Small intestine (tissue), 7 donors: ENCODE measurements around the gene UQCR11. TPM values are rescaled to one million over a fixed set of nuclear protein-coding genes. Genes with fewer than 3 reads are reported as not detected.

Source experiments
- DNase-seq, 2 donors: peaks; one replicate each; pipeline versions ENCODE4 v3.0.0 to v3.0.0-alpha.2; 2013
- FAIRE-seq: peaks from 2 replicates; lab custom pipeline; 2012; peaks lifted over from hg19 to GRCh38; lab: Jason Lieb, UNC
- H3K27ac ChIP-seq, 3 donors: one replicate each; pipeline ENCODE4 v1.5.1; 2013; ENCODE audit warnings: low read length in 2 of 3, mild to moderate bottlenecking in 2 of 3, control low read depth in 1 of 3, inconsistent platforms in 1 of 3, low read depth in 1 of 3, moderate library complexity in 1 of 3
- H3K27me3 ChIP-seq, 3 donors: one replicate each; pipeline ENCODE4 v1.6.1; 2013; ENCODE audit warnings: low read length in 3 of 3, inconsistent platforms in 1 of 3; ENCODE audit not compliant: control insufficient read depth in 3 of 3, insufficient read depth in 3 of 3
- H3K36me3 ChIP-seq, 3 donors: one replicate each; pipeline ENCODE4 v1.6.1; 2013; ENCODE audit warnings: low read length in 3 of 3, inconsistent platforms in 1 of 3, low read depth in 1 of 3, mild to moderate bottlenecking in 1 of 3, moderate library complexity in 1 of 3; ENCODE audit not compliant: control insufficient read depth in 3 of 3, insufficient read depth in 2 of 3
- H3K4me1 ChIP-seq, 3 donors: one replicate each; pipeline ENCODE4 v1.6.1; 2013; ENCODE audit warnings: low read length in 2 of 3, inconsistent platforms in 1 of 3, low read depth in 1 of 3, mild to moderate bottlenecking in 1 of 3, moderate library complexity in 1 of 3; ENCODE audit not compliant: control insufficient read depth in 3 of 3, insufficient read depth in 2 of 3
- H3K4me3 ChIP-seq, 3 donors: one replicate each; pipeline ENCODE4 v1.5.1; 2013; ENCODE audit warnings: low read length in 3 of 3, control low read depth in 1 of 3, inconsistent platforms in 1 of 3, low read depth in 1 of 3, mild to moderate bottlenecking in 1 of 3, moderate library complexity in 1 of 3
- H3K9me3 ChIP-seq, 2 donors: one replicate each; pipeline ENCODE4 v1.6.1; 2013; ENCODE audit warnings: low read depth in 1 of 2, low read length in 1 of 2; ENCODE audit not compliant: control insufficient read depth in 2 of 2, insufficient read depth in 1 of 2
- WGBS, 3 donors: extraction: QIAGEN DNeasy Blood & Tissue Kit; methylation state at CpG; one replicate each; pipeline ENCODE4 v1.1.7; 2013; 5-methylcytosine and 5-hydroxymethylcytosine counted together
- polyA plus RNA-seq, 4 donors: library from polyadenylated mRNA; stranded (reverse) in 3 of 4; unstranded in 1 of 4; fragments of 200-250 nt in 3 of 4; fragments of 120-200 nt in 1 of 4; gene quantifications; one replicate each; pipeline versions ENCODE4 v1.2.1 to v1.2.3, GENCODE V29; 2013
- donor health status: healthy with polysubstance abuse.
- donor health status: control.
- donor health status: control.
- donor health status: Bipolar disorder and iron deficiency.
- donor health status: healthy.

UQCR11 gene
- polyA plus RNA-seq, 4 donors: 115 to 283 (median 212) TPM

- whole genome bisulfite sequencing, 3 donors: 66 to 74% (median 74%) methylated on average over 11 of the region's 11 CpGs
- peaks cover 6 to 70% (median 20%) of the 10 kb centered on the region in 3 donors for H3K36me3 ChIP-seq
- FAIRE-seq: no peak
Measured at GRCh38 chr19:1610579-1610978, 5.3 kb upstream of the UQCR11 start.

DNA sequence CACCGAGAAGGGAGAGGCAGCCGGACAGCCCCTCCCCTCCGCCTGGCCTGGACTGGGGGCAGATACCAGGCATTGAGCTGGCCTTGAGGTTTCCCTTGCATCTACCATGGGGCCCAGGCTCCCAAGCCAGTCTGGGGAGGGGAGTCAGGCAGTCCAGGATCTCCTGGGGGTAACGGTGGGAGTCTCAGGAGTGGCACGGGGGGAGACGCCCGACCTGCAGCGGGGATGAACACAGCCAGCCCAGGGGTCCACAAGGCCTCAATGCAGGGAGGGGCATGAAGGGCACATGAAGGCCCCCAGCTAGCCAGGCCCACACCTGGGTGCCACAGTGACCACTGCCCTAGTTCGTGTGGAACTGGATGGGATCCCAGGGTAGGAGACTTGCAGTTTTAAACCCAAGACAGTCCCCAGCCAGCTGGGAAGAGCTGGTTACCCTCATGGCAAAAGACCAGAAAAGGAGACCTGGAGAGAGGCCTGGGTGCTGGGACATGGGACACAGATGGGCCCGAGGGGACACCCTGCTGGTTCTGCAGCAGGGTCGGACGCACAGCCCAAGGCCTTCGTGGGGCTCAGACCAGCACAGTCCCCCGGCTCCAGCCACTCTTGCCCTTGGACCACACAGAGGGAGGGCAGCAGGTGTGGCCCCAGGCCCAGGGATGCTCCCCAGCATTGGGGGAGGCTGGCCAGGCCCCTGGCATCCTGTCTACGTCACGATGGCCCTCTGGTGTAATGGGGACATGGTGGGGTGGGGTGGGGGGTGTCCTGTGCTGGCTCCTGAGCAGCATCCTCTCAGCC lies 4.6 kb upstream of the UQCR11 start:
- no peak for FAIRE-seq
- Histone ChIP-seq H3K27me3 (no peaks in the 10 kb centered on the region), H3K27ac (no peak overlapping the region), H3K36me3 (peaks cover 5 to 63% (median 13%) of the 10 kb centered on the region in 3 donors), H3K4me1 (peaks cover 0 to 25% (median 0%) of the 10 kb centered on the region in 3 donors), H3K4me3 (no peak overlapping the region), H3K9me3 (no peaks in the 10 kb centered on the region)
- 87 to 89% (median 88%) methylated on average over 16 of the region's 16 CpGs for WGBS, 3 donors
- no peak for DNase-seq

More at GRCh38 chr19:1610579-1610978, 5.3 kb upstream of the UQCR11 start:
- Histone ChIP-seq H3K27ac (no peak overlapping the region), H3K27me3 (no peaks in the 10 kb centered on the region), H3K4me3 (no peak overlapping the region), H3K4me1 (peaks cover 0 to 25% (median 0%) of the 10 kb centered on the region in 3 donors), H3K9me3 (no peaks in the 10 kb centered on the region)
- DNase-seq: no peak

- peaks cover 0 to 28% (median 0%) of the 10 kb centered on the region in 3 donors for H3K4me1 ChIP-seq
- 31 to 39% (median 34%) methylated on average over 10 of the region's 10 CpGs for WGBS, 3 donors
- H3K36me3 ChIP-seq: peaks cover 5 to 54% (median 5%) of the 10 kb centered on the region in 3 donors
- no peaks in the 10 kb centered on the region for H3K9me3 ChIP-seq
- FAIRE-seq (no peak), DNase-seq (peak in 1 of 2 donors; percentile 15)
- H3K4me3 ChIP-seq: no peak overlapping the region
- no peaks in the 10 kb centered on the region for H3K27me3 ChIP-seq
- H3K27ac ChIP-seq: peak overlapping the region in 1 of 3 donors; percentile 12
Measured at GRCh38 chr19:1609103-1609396, 3.8 kb upstream of the UQCR11 start.

DNA sequence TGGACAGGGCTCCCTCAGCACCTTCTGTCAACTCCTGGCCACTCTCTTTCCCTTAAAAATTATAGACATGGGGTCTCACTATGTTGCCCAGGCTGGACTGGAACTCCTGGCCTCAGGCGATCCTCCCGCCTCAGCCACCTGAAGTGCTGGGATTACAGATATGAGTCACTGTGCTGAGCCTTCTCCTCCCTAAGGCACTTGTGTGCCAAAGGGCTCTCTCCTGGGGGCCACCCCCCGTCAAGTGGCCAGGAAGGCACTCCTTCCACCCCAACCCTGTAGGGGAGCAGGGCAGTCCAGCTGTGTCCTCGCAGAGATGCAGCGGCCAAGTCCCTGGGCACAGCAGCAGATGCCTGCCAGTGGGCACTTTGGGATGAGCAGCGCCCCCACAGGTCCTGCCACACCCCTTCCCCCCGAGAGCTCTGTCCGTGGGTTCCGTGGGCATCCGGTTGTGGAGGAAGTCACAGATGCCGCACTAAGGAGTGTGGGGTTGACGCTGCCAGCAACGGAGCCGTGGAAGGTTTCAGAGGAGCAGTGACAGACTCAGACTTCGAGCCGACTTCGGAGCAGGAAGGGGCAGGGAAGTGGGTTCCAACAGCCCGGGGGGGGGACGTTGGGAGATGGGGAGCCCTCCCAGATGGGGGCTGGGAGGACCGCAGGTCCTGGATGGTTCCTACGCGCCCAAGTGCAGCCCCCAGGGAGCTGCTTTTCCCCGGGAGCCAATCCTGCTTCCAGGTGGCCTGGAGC lies 3.3 kb upstream of the UQCR11 start:
- Histone ChIP-seq H3K27ac (peak overlapping the region in 1 of 3 donors; percentile 12), H3K4me1 (peaks cover 0 to 23% (median 0%) of the 10 kb centered on the region in 3 donors), H3K9me3 (no peaks in the 10 kb centered on the region), H3K4me3 (no peak overlapping the region), H3K27me3 (no peaks in the 10 kb centered on the region), H3K36me3 (peaks cover 5 to 51% (median 5%) of the 10 kb centered on the region in 3 donors)
- FAIRE-seq (no peak), DNase-seq (peak in 1 of 2 donors; percentile 12)
- 56 to 65% (median 56%) methylated on average over 23 of the region's 23 CpGs for WGBS, 3 donors

DNA sequence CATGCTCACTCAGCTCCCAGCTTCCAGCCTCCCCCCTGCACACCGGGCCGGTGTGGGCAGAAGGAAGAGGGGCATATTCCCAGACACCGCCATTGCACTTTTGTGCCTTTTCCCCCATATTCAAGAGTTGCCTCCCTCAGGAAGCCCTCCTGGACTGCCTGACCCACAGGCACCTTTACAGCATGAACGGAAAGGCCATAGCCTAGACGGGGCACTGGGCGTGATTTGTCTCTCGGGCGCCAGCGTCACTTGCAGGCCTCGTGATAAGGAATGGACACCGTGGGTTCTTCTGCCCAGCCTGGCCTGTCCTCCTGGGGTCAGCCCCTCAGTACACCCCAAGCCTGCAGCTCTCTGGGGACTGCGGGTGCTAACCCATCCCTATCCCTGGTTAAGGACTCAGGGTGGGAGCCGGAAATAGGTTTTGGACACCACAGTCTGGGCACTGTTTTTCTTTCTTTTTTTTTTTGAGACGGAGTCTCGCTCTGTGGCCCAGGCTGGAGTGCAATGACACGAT lies 933 bp upstream of the UQCR11 start:
- DNase-seq: no peak
- Histone ChIP-seq H3K36me3 (peaks cover 0 to 49% (median under 1%) of the 10 kb centered on the region in 3 donors), H3K4me1 (peaks cover 0 to 14% (median 3%) of the 10 kb centered on the region in 3 donors)

GRCh38 chr19:1602091-1602707 lies 3.1 kb downstream of the UQCR11 start:
- no peak for DNase-seq
- H3K36me3 ChIP-seq: peaks cover 9 to 62% (median 17%) of the 10 kb centered on the region in 3 donors
- 93 to 94% (median 94%) methylated on average over 21 of the region's 21 CpGs for WGBS, 3 donors

More for the DNA sequence above, 933 bp upstream of the UQCR11 start:
- no peak for FAIRE-seq
- Histone ChIP-seq H3K27ac (peak overlapping the region; percentile 84 to 98 (median 91)), H3K27me3 (no peaks in the 10 kb centered on the region), H3K4me3 (peak overlapping the region in 2 of 3 donors; percentile 79 to 86), H3K9me3 (no peaks in the 10 kb centered on the region)
- 6 to 18% (median 16%) methylated on average over 15 to 16 of the region's 16 CpGs for WGBS, 3 donors

GRCh38 chr19:1601613-1602064 lies 3.6 kb downstream of the UQCR11 start:
- 90 to 92% (median 91%) methylated on average over 14 of the region's 14 CpGs for WGBS, 3 donors
- H3K27me3 ChIP-seq: no peaks in the 10 kb centered on the region
- no peak overlapping the region for H3K4me3 ChIP-seq
- peaks cover 9 to 68% (median 17%) of the 10 kb centered on the region in 3 donors for H3K36me3 ChIP-seq
- H3K27ac ChIP-seq: no peak overlapping the region
- no peak for DNase-seq
- no peak for FAIRE-seq
- peaks cover 0 to 14% (median 3%) of the 10 kb centered on the region in 3 donors for H3K4me1 ChIP-seq
- no peaks in the 10 kb centered on the region for H3K9me3 ChIP-seq

More at GRCh38 chr19:1602091-1602707, 3.1 kb downstream of the UQCR11 start:
- Histone ChIP-seq H3K27ac (no peak overlapping the region), H3K4me1 (peaks cover 0 to 14% (median 3%) of the 10 kb centered on the region in 3 donors), H3K9me3 (no peaks in the 10 kb centered on the region), H3K27me3 (no peaks in the 10 kb centered on the region), H3K4me3 (no peak overlapping the region)
- no peak for FAIRE-seq

GRCh38 chr19:1599460-1599846 lies 5.8 kb downstream of the UQCR11 start:
- Histone ChIP-seq H3K36me3 (peaks cover 9 to 84% (median 17%) of the 10 kb centered on the region in 3 donors), H3K27me3 (no peaks in the 10 kb centered on the region), H3K4me1 (peaks cover 0 to 7% (median 3%) of the 10 kb centered on the region in 3 donors), H3K4me3 (no peak overlapping the region), H3K9me3 (no peaks in the 10 kb centered on the region), H3K27ac (no peak overlapping the region)
- 93 to 95% (median 94%) methylated on average over 12 to 15 of the region's 15 CpGs for WGBS, 3 donors
- no peak for DNase-seq
- FAIRE-seq: no peak
